GM21723 (cell line): ENCODE measurements around the gene ARHGAP23.

Experiments used
- ATAC-seq: cut with Tn5 transposase; IDR thresholded peaks from one replicate; pipeline ENCODE4 v1.9.1; 2021; ENCODE audit warnings: mild to moderate bottlenecking, moderate library complexity; ENCODE audit not compliant: unreplicated experiment

ARHGAP23 gene

GRCh38 chr17:38440614-38441397, 12.5 kb downstream of the ARHGAP23 start:
- no peak for ATAC-seq

GRCh38 chr17:38441429-38442061, 13.3 kb downstream of the ARHGAP23 start:
- no peak for ATAC-seq

- ATAC-seq = no peak
These were observed 14.3 kb downstream of the ARHGAP23 start for GRCh38 chr17:38442548-38442947.

- no peak for ATAC-seq
These were observed 15.2 kb downstream of the ARHGAP23 start for GRCh38 chr17:38443356-38444031.

- ATAC-seq = no peak
These were observed 15.9 kb downstream of the ARHGAP23 start for GRCh38 chr17:38444151-38444550.

GRCh38 chr17:38447502-38448085, 19.3 kb downstream of the ARHGAP23 start:
- no peak for ATAC-seq

- no peak for ATAC-seq
These were observed 20.0 kb downstream of the ARHGAP23 start for GRCh38 chr17:38448208-38448771.

GRCh38 chr17:38449364-38449763, 21.1 kb downstream of the ARHGAP23 start:
- ATAC-seq = no peak

- no peak for ATAC-seq
These were observed 22.3 kb downstream of the ARHGAP23 start for GRCh38 chr17:38450557-38451029.

GRCh38 chr17:38451030-38451839, 23.0 kb downstream of the ARHGAP23 start:
- no peak for ATAC-seq

- ATAC-seq = no peak
These were observed 23.7 kb downstream of the ARHGAP23 start for GRCh38 chr17:38451840-38452529.

GRCh38 chr17:38452719-38453118, 24.5 kb downstream of the ARHGAP23 start:
- ATAC-seq = no peak

GRCh38 chr17:38453951-38454421, 25.7 kb downstream of the ARHGAP23 start:
- no peak for ATAC-seq

- ATAC-seq = no peak
These were observed 26.3 kb downstream of the ARHGAP23 start for GRCh38 chr17:38454532-38454931.

- no peak for ATAC-seq
These were observed 27.1 kb downstream of the ARHGAP23 start for GRCh38 chr17:38455288-38455915.

GRCh38 chr17:38456031-38456815, 28.0 kb downstream of the ARHGAP23 start:
- ATAC-seq = no peak

- ATAC-seq = no peak
These were observed 29.5 kb downstream of the ARHGAP23 start for GRCh38 chr17:38457577-38458371.
